Gastrocnemius medialis (tissue), 4 donors: ENCODE data around the gene TIPARP. TPM values are rescaled to one million over a fixed set of nuclear protein-coding genes. Genes with fewer than 3 reads are reported as not detected.

Experiments
- ATAC-seq, 2 donors: fragments of 150-250 bp; one replicate each; pipeline ENCODE4 v1.9.1; 2016
- DNase-seq, 2 donors: peaks; one replicate each; pipeline ENCODE4 v3.0.0-alpha.2; 2019
- H3K27ac ChIP-seq, 4 donors: fragments of 200-600 bp; sonication (generic); 1 replicate in 1 of 4; 2 replicates in 3 of 4; pipeline ENCODE4 v1.5.1; 2016 to 2018; ENCODE audit warnings: mild to moderate bottlenecking in 2 of 4, moderate library complexity in 1 of 4
- H3K27me3 ChIP-seq, 3 donors: fragments of 200-600 bp; sonication (generic) in 2 of 3; 1 replicate in 1 of 3; 2 replicates in 2 of 3; pipeline versions ENCODE4 v1.5.1 to v1.6.0; 2016 to 2019; ENCODE audit warnings: mild to moderate bottlenecking in 1 of 3, moderate library complexity in 1 of 3
- H3K36me3 ChIP-seq, 2 donors: fragments of 200-600 bp; sonication (generic) in 1 of 2; one replicate each; pipeline ENCODE4 v1.5.1; 2017 to 2018
- H3K4me1 ChIP-seq, 2 donors: fragments of 200-600 bp; sonication (generic) in 1 of 2; one replicate each; pipeline ENCODE4 v1.5.1; 2016 to 2017; ENCODE audit warnings: mild to moderate bottlenecking in 2 of 2
- H3K4me3 ChIP-seq, 4 donors: fragments of 200-600 bp; sonication (generic) in 3 of 4; 1 replicate in 1 of 4; 2 replicates in 3 of 4; pipeline ENCODE4 v1.5.1; 2016 to 2019; ENCODE audit warnings: mild to moderate bottlenecking in 2 of 4
- H3K9me3 ChIP-seq, 3 donors: fragments of 200-600 bp; sonication (generic) in 2 of 3; 1 replicate in 1 of 3; 2 replicates in 2 of 3; pipeline ENCODE4 v1.5.1; 2016 to 2019
- CTCF ChIP-seq, 5 experiments: fragments of 450-650 bp in 3 of 5; fragments of 200-600 bp in 2 of 5; sonication (generic) in 2 of 5; IDR thresholded peaks in 4 of 5; conservative IDR thresholded peaks in 1 of 5; 1 replicate in 4 of 5; 2 replicates in 1 of 5; pipeline ENCODE4 v1.5.1; 2016 to 2019; ENCODE audit warnings: antibody characterized with exemption in 5 of 5, mild to moderate bottlenecking in 3 of 5, moderate library complexity in 3 of 5
- POLR2A ChIP-seq, 2 donors: fragments of 450-650 bp; IDR thresholded peaks; one replicate each; pipeline ENCODE4 v1.6.1; 2017; ENCODE audit warnings: antibody characterized with exemption in 2 of 2, mild to moderate bottlenecking in 2 of 2, moderate library complexity in 2 of 2
- in situ Hi-C, 4 donors: fragments of 200-750 bp; cut with MboI; loops; one replicate each; pipeline versions ENCODE4 v1.15.0 to v1.8.0; 2017; ENCODE audit warnings: low sequenced_read_pairs in 4 of 4
- intact Hi-C: fragments of 100-400 bp; cut with DNase I; formaldehyde crosslinking; loops from one replicate; pipeline ENCODE4 v1.15.1; 2023; ENCODE audit warnings: low total_unique reads
- total RNA-seq, 4 donors: library from RNA; depleted of rRNA; stranded (reverse); fragments of >200 nt; gene quantifications; one replicate each; pipeline versions ENCODE4 v1.1.0 to v1.2.3, GENCODE V29; 2016

TIPARP gene
- total RNA-seq, 4 donors from 2014 or later = 16.0 to 50.2 (median 31.7) TPM

GRCh38 chr3:156639414-156640023 lies 34.9 kb upstream of the TIPARP start:
- no peaks in the 10 kb centered on the region for H3K27me3 ChIP-seq
- no peaks in the 10 kb centered on the region for H3K36me3 ChIP-seq
- TF ChIP-seq CTCF (IDR thresholded peaks at IDR 0.05 in 4 of 5, conservative IDR thresholded peaks at IDR 0.05 in 1 of 5) (no peak), POLR2A (IDR thresholded peaks at IDR 0.05) (no peak)
- H3K4me3 ChIP-seq = no peak overlapping the region
- in situ Hi-C loops (no loop called here), intact Hi-C loops (no loop called here)
- H3K9me3 ChIP-seq = no peaks in the 10 kb centered on the region
- H3K4me1 ChIP-seq = peaks cover 13 to 22% of the 10 kb centered on the region in 2 donors
- no peak overlapping the region for H3K27ac ChIP-seq
- DNase-seq = no peak
- no peak for ATAC-seq

GRCh38 chr3:156641618-156641975 lies 32.8 kb upstream of the TIPARP start:
- Histone ChIP-seq H3K9me3 (no peaks in the 10 kb centered on the region), H3K27ac (peak overlapping the region in 2 of 4 donors; percentile 10 to 30), H3K4me3 (no peak overlapping the region), H3K36me3 (no peaks in the 10 kb centered on the region), H3K4me1 (peaks cover 13 to 22% of the 10 kb centered on the region in 2 donors), H3K27me3 (no peaks in the 10 kb centered on the region)
- in situ Hi-C loops = no loop called here
- intact Hi-C loops = no loop called here
- no peak for DNase-seq
- TF ChIP-seq POLR2A (IDR thresholded peaks at IDR 0.05) (no peak), CTCF (IDR thresholded peaks at IDR 0.05 in 4 of 5, conservative IDR thresholded peaks at IDR 0.05 in 1 of 5) (no peak)
- ATAC-seq = peak in 1 of 2 donors; percentile 71

GRCh38 chr3:156642750-156643728 lies 31.4 kb upstream of the TIPARP start:
- intact Hi-C loops = no loop called here
- no peaks in the 10 kb centered on the region for H3K27me3 ChIP-seq
- no peaks in the 10 kb centered on the region for H3K9me3 ChIP-seq
- no peak for TF ChIP-seq POLR2A (IDR thresholded peaks at IDR 0.05)
- no peak for TF ChIP-seq CTCF (IDR thresholded peaks at IDR 0.05 in 4 of 5, conservative IDR thresholded peaks at IDR 0.05 in 1 of 5)
- H3K27ac ChIP-seq = no peak overlapping the region
- no peaks in the 10 kb centered on the region for H3K36me3 ChIP-seq
- DNase-seq (no peak), ATAC-seq (no peak)
- in situ Hi-C loops = no loop called here
- peaks cover 13 to 22% of the 10 kb centered on the region in 2 donors for H3K4me1 ChIP-seq
- no peak overlapping the region for H3K4me3 ChIP-seq

GRCh38 chr3:156643729-156644389 lies 30.5 kb upstream of the TIPARP start:
- H3K4me3 ChIP-seq = no peak overlapping the region
- intact Hi-C loops (no loop called here), in situ Hi-C loops (no loop called here)
- H3K4me1 ChIP-seq = peaks cover 13 to 22% of the 10 kb centered on the region in 2 donors
- DNase-seq = no peak
- peak overlapping the region in 3 of 4 donors; percentile 5 to 22 (median 19) for H3K27ac ChIP-seq
- H3K36me3 ChIP-seq = no peaks in the 10 kb centered on the region
- no peak for TF ChIP-seq POLR2A (IDR thresholded peaks at IDR 0.05)
- no peak for TF ChIP-seq CTCF (IDR thresholded peaks at IDR 0.05 in 4 of 5, conservative IDR thresholded peaks at IDR 0.05 in 1 of 5)
- H3K9me3 ChIP-seq = no peaks in the 10 kb centered on the region
- H3K27me3 ChIP-seq = no peaks in the 10 kb centered on the region
- ATAC-seq = no peak
